ENCODE results near the gene SH3PXD2B.
"Not testable (repeated sequence)": the region's sequence is repeated elsewhere in the genome, so short reads cannot be mapped to it uniquely, and the experiment has no call there.

Gene SH3PXD2B

GRCh38 chr5:172350212-172351181 lies 103.8 kb downstream of the SH3PXD2B start:
- no peak for DNase-seq (ENCODE audit: low spot score)
- TF ChIP-seq CTCF (IDR thresholded peaks at IDR 0.05; ENCODE audit: extremely low read depth, missing control alignments): no peak

- DNase-seq (ENCODE audit: low spot score): not testable (repeated sequence)
Observed at GRCh38 chr5:172348733-172349132, 105.6 kb downstream of the SH3PXD2B start.

GRCh38 chr5:172348084-172348483 lies 106.2 kb downstream of the SH3PXD2B start:
- TF ChIP-seq CTCF (IDR thresholded peaks at IDR 0.05; ENCODE audit: extremely low read depth, missing control alignments): no peak
- DNase-seq (ENCODE audit: low spot score): no peak

- no peak for TF ChIP-seq CTCF (IDR thresholded peaks at IDR 0.05; ENCODE audit: extremely low read depth, missing control alignments)
- no peak for DNase-seq (ENCODE audit: low spot score)
Observed at GRCh38 chr5:172347496-172348052, 106.8 kb downstream of the SH3PXD2B start.

GRCh38 chr5:172345881-172346280 lies 108.4 kb downstream of the SH3PXD2B start:
- TF ChIP-seq CTCF (IDR thresholded peaks at IDR 0.05; ENCODE audit: extremely low read depth, missing control alignments): no peak

GRCh38 chr5:172344855-172345409 lies 109.4 kb downstream of the SH3PXD2B start:
- no peak for TF ChIP-seq CTCF (IDR thresholded peaks at IDR 0.05; ENCODE audit: extremely low read depth, missing control alignments)
- no peak for DNase-seq (ENCODE audit: low spot score)

More at GRCh38 chr5:172345881-172346280, 108.4 kb downstream of the SH3PXD2B start:
- no peak for DNase-seq (ENCODE audit: low spot score)

GRCh38 chr5:172343741-172344140 lies 110.6 kb downstream of the SH3PXD2B start:
- TF ChIP-seq CTCF (IDR thresholded peaks at IDR 0.05; ENCODE audit: extremely low read depth, missing control alignments): no peak
- DNase-seq (ENCODE audit: low spot score): no peak
